GM12892 (cell line): Measurements from ENCODE around the gene ASL.

Experiments
- POLR2A ChIP-seq: IDR thresholded peaks from 2 replicates; pipeline ENCODE4 v1.6.1; 2011; ENCODE audit warnings: low read depth, low read length, control low read depth
- POLR2AphosphoS5 ChIP-seq: IDR thresholded peaks from 2 replicates; pipeline ENCODE4 v1.6.1; 2011; ENCODE audit warnings: low read depth, low read length, control low read depth
- TAF1 ChIP-seq: IDR thresholded peaks from 2 replicates; pipeline ENCODE4 v1.6.1; 2011; ENCODE audit warnings: low read depth, mild to moderate bottlenecking, control low read depth, low read length, borderline replicate concordance

DNA sequence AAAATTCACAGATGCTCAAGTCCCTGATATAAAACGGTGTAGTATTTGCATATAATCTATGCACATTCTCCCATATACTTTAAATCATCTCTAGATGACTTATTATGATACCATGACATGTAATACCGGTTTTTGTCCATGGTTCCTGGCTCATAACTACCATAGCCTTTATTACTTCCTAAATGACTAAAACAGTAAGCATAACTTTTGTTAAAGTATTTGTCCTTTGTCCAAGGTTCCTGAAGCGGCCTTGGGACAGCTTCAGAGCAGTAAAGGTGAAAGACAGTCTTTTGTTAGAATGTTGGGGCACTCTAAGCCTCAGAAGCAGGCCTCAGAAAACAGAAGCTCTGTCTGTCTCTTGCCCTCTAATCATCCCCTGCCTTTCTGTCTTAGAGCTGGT lies 43.0 kb downstream of the ASL start:
- TF ChIP-seq POLR2AphosphoS5 (no peak), POLR2A (no peak), TAF1 (no peak)
